DND-41 (cell line): Measurements from ENCODE around the gene AKAP13.

ENCODE experiments used
- ATAC-seq: fragments of 200-7000 bp; cut with Tn5 transposase; 3 replicates; pipeline ENCODE4 v1.9.1; 2021; ENCODE audit warnings: low read depth; ENCODE audit not compliant: insufficient read depth
- DNase-seq: peaks from one replicate; pipeline ENCODE4 v3.0.0-alpha.2; 2020
- H2AFZ ChIP-seq: 2 replicates; pipeline ENCODE4 v1.6.0; 2012; ENCODE audit warnings: low read depth, low read length
- H3K27ac ChIP-seq: 2 replicates; pipeline ENCODE4 v1.5.1; 2012; ENCODE audit warnings: low read length, inconsistent platforms
- H3K27me3 ChIP-seq: fragments of 200-600 bp; sonication (generic); 2 replicates; pipeline ENCODE4 v1.6.0; 2012; ENCODE audit warnings: low read length, mild to moderate bottlenecking, inconsistent platforms; ENCODE audit not compliant: insufficient read depth, poor library complexity
- H3K36me3 ChIP-seq: 2 replicates; pipeline ENCODE4 v1.5.1; 2012; ENCODE audit warnings: low read length, inconsistent platforms; ENCODE audit not compliant: insufficient read depth
- H3K4me1 ChIP-seq: 2 replicates; pipeline ENCODE4 v1.5.1; 2012; ENCODE audit warnings: mild to moderate bottlenecking, low read length; ENCODE audit not compliant: insufficient read depth
- H3K4me2 ChIP-seq: 2 replicates; pipeline ENCODE4 v1.6.0; 2012; ENCODE audit warnings: mild to moderate bottlenecking, moderate library complexity, low read length, inconsistent platforms; ENCODE audit not compliant: insufficient read depth
- H3K4me3 ChIP-seq, 2 experiments: fragments of 200-600 bp in 1 of 2; shearing (Covaris generic) in 1 of 2; 2 replicates each; pipeline ENCODE4 v1.5.1; 2012 to 2016; ENCODE audit warnings: inconsistent platforms in 2 of 2, low read length in 2 of 2, mild to moderate bottlenecking in 2 of 2, low read depth in 1 of 2, moderate library complexity in 1 of 2
- H3K79me2 ChIP-seq: 2 replicates; pipeline ENCODE4 v1.6.0; 2012; ENCODE audit warnings: low read length, inconsistent platforms; ENCODE audit not compliant: insufficient read depth
- H3K9ac ChIP-seq: 2 replicates; pipeline ENCODE4 v1.6.0; 2012; ENCODE audit warnings: low read depth, mild to moderate bottlenecking, inconsistent platforms, low read length, moderate library complexity
- H3K9me3 ChIP-seq: 2 replicates; pipeline ENCODE4 v1.5.1; 2012; ENCODE audit warnings: low read length, moderate library complexity, mild to moderate bottlenecking, inconsistent platforms; ENCODE audit not compliant: insufficient read depth, severe bottlenecking
- H4K20me1 ChIP-seq: 2 replicates; pipeline ENCODE4 v1.6.0; 2012; ENCODE audit warnings: low read length; ENCODE audit not compliant: insufficient read depth
- CTCF ChIP-seq: IDR thresholded peaks from 2 replicates; pipeline ENCODE4 v1.5.1; 2012; ENCODE audit warnings: borderline replicate concordance, low read length, moderate library complexity, mild to moderate bottlenecking; ENCODE audit not compliant: poor library complexity, severe bottlenecking; ENCODE audit errors: extremely low read depth
- EZH2 ChIP-seq: IDR thresholded peaks from 3 replicates; pipeline ENCODE4 v1.6.1; 2012; ENCODE audit warnings: borderline replicate concordance, low read depth, mild to moderate bottlenecking, moderate library complexity, low read length, inconsistent platforms; ENCODE audit not compliant: severe bottlenecking

The AKAP13 gene

GRCh38 chr15:85741021-85741421, 360.6 kb downstream of the AKAP13 start:
- Histone ChIP-seq H3K27me3 (no peaks in the 10 kb centered on the region), H4K20me1 (no peaks in the 10 kb centered on the region), H3K4me3 (no peak overlapping the region), H3K27ac (no peak overlapping the region), H3K9ac (no peak overlapping the region), H3K36me3 (peaks cover 70% of the 10 kb centered on the region), H3K4me2 (no peak overlapping the region), H3K9me3 (no peaks in the 10 kb centered on the region), H3K79me2 (no peaks in the 10 kb centered on the region), H2AFZ (no peak overlapping the region), H3K4me1 (no peaks in the 10 kb centered on the region)
- DNase-seq (no peak), ATAC-seq (no peak)
- TF ChIP-seq CTCF: no peak
- TF ChIP-seq EZH2: no peak

GRCh38 chr15:85741662-85742061, 361.3 kb downstream of the AKAP13 start:
- ATAC-seq (no peak), DNase-seq (no peak)
- Histone ChIP-seq H3K27me3 (no peaks in the 10 kb centered on the region), H3K9me3 (no peaks in the 10 kb centered on the region), H3K27ac (no peak overlapping the region), H4K20me1 (no peaks in the 10 kb centered on the region), H3K9ac (no peak overlapping the region), H3K4me1 (no peaks in the 10 kb centered on the region), H2AFZ (no peak overlapping the region), H3K79me2 (no peaks in the 10 kb centered on the region), H3K4me3 (no peak overlapping the region), H3K4me2 (no peak overlapping the region), H3K36me3 (peaks cover 69% of the 10 kb centered on the region)
- no peak for TF ChIP-seq CTCF
- TF ChIP-seq EZH2: no peak

GRCh38 chr15:85742186-85742821, 361.9 kb downstream of the AKAP13 start:
- Histone ChIP-seq H3K9ac (no peak overlapping the region), H4K20me1 (no peaks in the 10 kb centered on the region), H3K27ac (no peak overlapping the region), H3K36me3 (peaks cover 69% of the 10 kb centered on the region), H3K4me2 (no peak overlapping the region), H3K4me1 (no peaks in the 10 kb centered on the region), H3K27me3 (no peaks in the 10 kb centered on the region), H3K4me3 (no peak overlapping the region), H3K9me3 (no peaks in the 10 kb centered on the region), H2AFZ (no peak overlapping the region), H3K79me2 (no peaks in the 10 kb centered on the region)
- TF ChIP-seq EZH2 (no peak), CTCF (no peak)
- ATAC-seq: no peak
- no peak for DNase-seq

- Histone ChIP-seq H3K9ac (no peak overlapping the region), H3K9me3 (no peaks in the 10 kb centered on the region)
Observed at GRCh38 chr15:85743392-85744055, 363.1 kb downstream of the AKAP13 start.

More at GRCh38 chr15:85743392-85744055, 363.1 kb downstream of the AKAP13 start:
- Histone ChIP-seq H3K27ac (no peak overlapping the region), H3K79me2 (no peaks in the 10 kb centered on the region), H2AFZ (no peak overlapping the region), H3K4me1 (no peaks in the 10 kb centered on the region), H3K36me3 (peaks cover 78% of the 10 kb centered on the region), H3K4me3 (no peak overlapping the region), H3K4me2 (no peak overlapping the region), H4K20me1 (no peaks in the 10 kb centered on the region), H3K27me3 (no peaks in the 10 kb centered on the region)
- TF ChIP-seq EZH2: no peak
- no peak for TF ChIP-seq CTCF
- no peak; the same call in 2 of the 3 replicates for ATAC-seq
- no peak for DNase-seq
